ENCODE data around the gene PPIP5K1.

PPIP5K1 gene

DNA sequence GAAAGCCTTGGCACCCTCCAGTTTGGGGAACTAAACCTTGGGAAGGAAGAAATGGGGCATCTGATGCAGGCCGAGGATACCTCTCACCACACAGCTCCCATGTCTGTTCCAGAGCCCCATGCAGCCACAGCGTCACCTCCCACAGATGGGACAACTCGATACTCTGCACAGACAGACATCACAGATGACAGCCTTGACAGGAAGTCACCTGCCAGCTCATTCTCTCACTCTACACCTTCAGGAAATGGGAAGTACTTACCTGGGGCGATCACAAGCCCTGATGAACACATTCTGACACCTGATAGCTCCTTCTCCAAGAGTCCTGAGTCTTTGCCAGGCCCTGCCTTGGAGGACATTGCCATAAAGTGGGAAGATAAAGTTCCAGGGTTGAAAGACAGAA, 64.9 kb downstream of the PPIP5K1 start:
- ChIA-PET POLR2A (no interaction called here), CTCF (no interaction called here)
- TF ChIP-seq ZNF19 (tag by site-specific recombination; IDR thresholded peaks at IDR 0.05; ENCODE audit: low read depth) = no peak
- no peak for TF ChIP-seq ZNF23 (tag by site-specific recombination; IDR thresholded peaks at IDR 0.05; ENCODE audit: borderline replicate concordance)
- TF ChIP-seq, protein P1, sequence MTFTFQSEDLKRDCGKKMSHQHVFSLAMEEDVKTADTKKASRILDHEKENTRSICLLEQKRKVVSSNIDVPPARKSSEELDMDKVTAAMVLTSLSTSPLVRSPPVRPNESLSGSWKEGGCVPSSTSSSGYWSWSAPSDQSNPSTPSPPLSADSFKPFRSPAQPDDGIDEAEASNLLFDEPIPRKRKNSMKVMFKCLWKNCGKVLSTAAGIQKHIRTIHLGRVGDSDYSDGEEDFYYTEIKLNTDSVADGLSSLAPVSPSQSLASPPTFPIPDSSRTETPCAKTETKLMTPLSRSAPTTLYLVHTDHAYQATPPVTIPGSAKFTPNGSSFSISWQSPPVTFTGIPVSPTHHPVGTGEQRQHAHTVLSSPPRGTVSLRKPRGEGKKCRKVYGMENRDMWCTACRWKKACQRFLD (tag by site-specific recombination; IDR thresholded peaks at IDR 0.05) = no peak
- TF ChIP-seq, protein P2, sequence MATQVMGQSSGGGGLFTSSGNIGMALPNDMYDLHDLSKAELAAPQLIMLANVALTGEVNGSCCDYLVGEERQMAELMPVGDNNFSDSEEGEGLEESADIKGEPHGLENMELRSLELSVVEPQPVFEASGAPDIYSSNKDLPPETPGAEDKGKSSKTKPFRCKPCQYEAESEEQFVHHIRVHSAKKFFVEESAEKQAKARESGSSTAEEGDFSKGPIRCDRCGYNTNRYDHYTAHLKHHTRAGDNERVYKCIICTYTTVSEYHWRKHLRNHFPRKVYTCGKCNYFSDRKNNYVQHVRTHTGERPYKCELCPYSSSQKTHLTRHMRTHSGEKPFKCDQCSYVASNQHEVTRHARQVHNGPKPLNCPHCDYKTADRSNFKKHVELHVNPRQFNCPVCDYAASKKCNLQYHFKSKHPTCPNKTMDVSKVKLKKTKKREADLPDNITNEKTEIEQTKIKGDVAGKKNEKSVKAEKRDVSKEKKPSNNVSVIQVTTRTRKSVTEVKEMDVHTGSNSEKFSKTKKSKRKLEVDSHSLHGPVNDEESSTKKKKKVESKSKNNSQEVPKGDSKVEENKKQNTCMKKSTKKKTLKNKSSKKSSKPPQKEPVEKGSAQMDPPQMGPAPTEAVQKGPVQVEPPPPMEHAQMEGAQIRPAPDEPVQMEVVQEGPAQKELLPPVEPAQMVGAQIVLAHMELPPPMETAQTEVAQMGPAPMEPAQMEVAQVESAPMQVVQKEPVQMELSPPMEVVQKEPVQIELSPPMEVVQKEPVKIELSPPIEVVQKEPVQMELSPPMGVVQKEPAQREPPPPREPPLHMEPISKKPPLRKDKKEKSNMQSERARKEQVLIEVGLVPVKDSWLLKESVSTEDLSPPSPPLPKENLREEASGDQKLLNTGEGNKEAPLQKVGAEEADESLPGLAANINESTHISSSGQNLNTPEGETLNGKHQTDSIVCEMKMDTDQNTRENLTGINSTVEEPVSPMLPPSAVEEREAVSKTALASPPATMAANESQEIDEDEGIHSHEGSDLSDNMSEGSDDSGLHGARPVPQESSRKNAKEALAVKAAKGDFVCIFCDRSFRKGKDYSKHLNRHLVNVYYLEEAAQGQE (tag by site-specific recombination; IDR thresholded peaks at IDR 0.05) = no peak
- no peak for TF ChIP-seq ZNF677 (tag by site-specific recombination; IDR thresholded peaks at IDR 0.05)
- Histone ChIP-seq H3K27ac (ENCODE audit: extremely low read depth, low read depth, low read length) (no peak overlapping the region), H3K36me3 (ENCODE audit: control insufficient read depth in 2 of 2, insufficient read depth in 1 of 2, low read length in 2 of 2) (peaks cover 0 to 50% of the 10 kb centered on the region in 2 experiments; a peak in 1 of 3 replicates), H3K4me3 (ENCODE audit: low read depth, low read length) (no peak overlapping the region), H3K4me1 (ENCODE audit: control insufficient read depth, insufficient read depth, low read length) (no peaks in the 10 kb centered on the region), H3K9me3 (ENCODE audit: control insufficient read depth, insufficient read depth, low read depth, low read length) (no peaks in the 10 kb centered on the region)

DNA sequence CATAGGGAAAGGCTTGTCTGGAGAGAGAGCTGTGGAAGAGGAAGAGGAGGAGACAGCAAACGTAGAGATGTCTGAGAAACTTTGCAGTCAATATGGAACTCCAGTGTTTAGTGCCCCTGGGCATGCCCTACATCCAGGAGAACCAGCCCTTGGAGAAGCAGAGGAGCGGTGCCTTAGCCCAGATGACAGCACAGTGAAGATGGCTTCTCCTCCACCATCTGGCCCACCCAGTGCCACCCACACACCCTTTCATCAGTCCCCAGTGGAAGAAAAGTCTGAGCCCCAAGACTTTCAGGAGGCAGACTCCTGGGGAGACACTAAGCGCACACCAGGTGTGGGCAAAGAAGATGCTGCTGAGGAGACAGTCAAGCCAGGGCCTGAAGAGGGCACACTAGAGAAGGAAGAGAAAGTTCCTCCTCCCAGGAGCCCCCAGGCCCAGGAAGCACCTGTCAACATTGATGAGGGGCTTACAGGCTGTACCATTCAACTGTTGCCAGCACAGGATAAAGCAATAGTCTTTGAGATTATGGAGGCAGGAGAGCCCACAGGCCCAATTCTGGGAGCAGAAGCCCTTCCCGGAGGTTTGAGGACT, 65.7 kb downstream of the PPIP5K1 start:
- Histone ChIP-seq H3K4me1 (ENCODE audit: control insufficient read depth, insufficient read depth, low read length) (no peaks in the 10 kb centered on the region), H3K27ac (ENCODE audit: extremely low read depth, low read depth, low read length) (no peak overlapping the region), H3K36me3 (ENCODE audit: control insufficient read depth in 2 of 2, insufficient read depth in 1 of 2, low read length in 2 of 2) (peaks cover 0 to 50% of the 10 kb centered on the region in 2 experiments; a peak in 1 of 3 replicates), H3K4me3 (ENCODE audit: low read depth, low read length) (no peak overlapping the region), H3K9me3 (ENCODE audit: control insufficient read depth, insufficient read depth, low read depth, low read length) (no peaks in the 10 kb centered on the region)
- ChIA-PET CTCF (no interaction called here), POLR2A (no interaction called here)
- no peak for TF ChIP-seq GLI2 (tag by site-specific recombination; IDR thresholded peaks at IDR 0.05; ENCODE audit: borderline replicate concordance, low read depth)
- no peak for TF ChIP-seq ZSCAN4 (tag by site-specific recombination; IDR thresholded peaks at IDR 0.05)
- no peak for TF ChIP-seq ZNF843 (tag by site-specific recombination; IDR thresholded peaks at IDR 0.05)
- TF ChIP-seq ZNF510 (tag by site-specific recombination; IDR thresholded peaks at IDR 0.05; ENCODE audit: insufficient replicate concordance) = no peak
- no peak for TF ChIP-seq ZNF202 (tag by site-specific recombination; IDR thresholded peaks at IDR 0.05; ENCODE audit: borderline replicate concordance)
- no peak for TF ChIP-seq ZSCAN18 (tag by site-specific recombination; IDR thresholded peaks at IDR 0.05)
- TF ChIP-seq, protein P3, sequence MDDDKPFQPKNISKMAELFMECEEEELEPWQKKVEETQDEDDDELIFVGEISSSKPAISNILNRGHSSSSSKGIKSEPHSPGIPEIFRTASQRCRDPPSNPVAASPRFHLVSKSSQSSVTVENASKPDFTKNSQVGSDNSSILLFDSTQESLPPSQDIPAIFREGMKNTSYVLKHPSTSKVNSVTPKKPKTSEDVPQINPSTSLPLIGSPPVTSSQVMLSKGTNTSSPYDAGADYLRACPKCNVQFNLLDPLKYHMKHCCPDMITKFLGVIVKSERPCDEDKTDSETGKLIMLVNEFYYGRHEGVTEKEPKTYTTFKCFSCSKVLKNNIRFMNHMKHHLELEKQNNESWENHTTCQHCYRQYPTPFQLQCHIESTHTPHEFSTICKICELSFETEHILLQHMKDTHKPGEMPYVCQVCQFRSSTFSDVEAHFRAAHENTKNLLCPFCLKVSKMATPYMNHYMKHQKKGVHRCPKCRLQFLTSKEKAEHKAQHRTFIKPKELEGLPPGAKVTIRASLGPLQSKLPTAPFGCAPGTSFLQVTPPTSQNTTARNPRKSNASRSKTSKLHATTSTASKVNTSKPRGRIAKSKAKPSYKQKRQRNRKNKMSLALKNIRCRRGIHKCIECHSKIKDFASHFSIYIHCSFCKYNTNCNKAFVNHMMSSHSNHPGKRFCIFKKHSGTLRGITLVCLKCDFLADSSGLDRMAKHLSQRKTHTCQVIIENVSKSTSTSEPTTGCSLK (tag by site-specific recombination; IDR thresholded peaks at IDR 0.05) = no peak
- no peak for TF ChIP-seq PRDM6 (tag by site-specific recombination; IDR thresholded peaks at IDR 0.05)
- no peak for TF ChIP-seq MZF1 (tag by site-specific recombination; IDR thresholded peaks at IDR 0.05; ENCODE audit: borderline replicate concordance)
- TF ChIP-seq ZNF248 (tag by site-specific recombination; IDR thresholded peaks at IDR 0.05) = no peak
- TF ChIP-seq ZNF76 (tag by site-specific recombination; IDR thresholded peaks at IDR 0.05; ENCODE audit: borderline replicate concordance, low read depth) = no peak

Data from HEK293 (cell line).